Transverse colon (tissue), 4 donors: ENCODE measurements around the gene RABGAP1L.

ENCODE experiments used
- CTCF ChIP-seq, 5 experiments: fragments of 200-600 bp in 3 of 5; fragments of 450-650 bp in 2 of 5; sonication (generic) in 3 of 5; IDR thresholded peaks; 1 replicate in 2 of 5; 2 replicates in 3 of 5; pipeline ENCODE4 v1.5.1; 2016 to 2017; ENCODE audit warnings: antibody characterized with exemption in 5 of 5, inconsistent platforms in 3 of 5, mild to moderate bottlenecking in 2 of 5, moderate library complexity in 1 of 5
- POLR2AphosphoS5 ChIP-seq, 3 donors: sonication (generic); formaldehyde crosslinking; IDR thresholded peaks; one replicate each; pipeline ENCODE4 v1.6.1; 2016; ENCODE audit warnings: antibody characterized with exemption in 3 of 3

- TF ChIP-seq CTCF (IDR thresholded peaks at IDR 0.05) (no peak), POLR2AphosphoS5 (IDR thresholded peaks at IDR 0.05) (no peak)
These were observed 137.0 kb downstream of the RABGAP1L start for GRCh38 chr1:174296309-174296708.
